ENCODE results near the gene TMA7B.

DNA sequence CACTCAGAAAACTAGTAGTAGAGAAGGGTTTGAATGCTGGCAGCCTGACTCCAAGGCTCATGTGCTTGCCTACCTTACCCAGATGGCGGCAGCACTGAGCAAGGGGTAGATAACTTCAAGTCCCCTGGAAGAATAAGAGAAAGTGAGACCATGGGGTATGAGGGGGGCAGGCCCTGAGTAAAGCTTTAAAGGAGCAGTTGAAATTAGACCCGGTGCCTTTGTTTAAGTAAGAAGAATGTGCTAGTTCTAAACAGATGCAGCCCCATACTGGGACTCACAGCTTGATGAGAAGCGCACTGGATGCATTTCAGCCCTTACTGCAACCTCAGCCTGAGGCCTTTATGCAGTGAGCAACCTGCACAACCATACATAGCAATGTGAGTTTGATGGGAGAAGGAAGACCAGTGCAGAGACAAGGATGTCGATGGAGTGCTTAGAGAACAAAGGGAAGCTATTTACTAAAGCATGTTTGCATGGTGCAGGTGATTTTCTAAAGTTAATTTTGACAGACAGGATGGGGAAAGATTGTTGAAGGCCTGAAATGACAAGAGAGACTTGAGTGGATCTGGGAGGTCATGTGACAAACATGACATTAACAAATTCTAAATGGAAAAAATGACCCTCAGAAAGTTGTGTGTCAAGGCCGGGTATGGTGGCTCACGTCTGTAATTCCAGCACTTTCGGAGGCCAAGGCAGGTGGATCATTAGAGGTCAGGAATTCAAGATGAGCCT is 27.1 kb upstream of the TMA7B start:
- TF ChIP-seq, protein P1, sequence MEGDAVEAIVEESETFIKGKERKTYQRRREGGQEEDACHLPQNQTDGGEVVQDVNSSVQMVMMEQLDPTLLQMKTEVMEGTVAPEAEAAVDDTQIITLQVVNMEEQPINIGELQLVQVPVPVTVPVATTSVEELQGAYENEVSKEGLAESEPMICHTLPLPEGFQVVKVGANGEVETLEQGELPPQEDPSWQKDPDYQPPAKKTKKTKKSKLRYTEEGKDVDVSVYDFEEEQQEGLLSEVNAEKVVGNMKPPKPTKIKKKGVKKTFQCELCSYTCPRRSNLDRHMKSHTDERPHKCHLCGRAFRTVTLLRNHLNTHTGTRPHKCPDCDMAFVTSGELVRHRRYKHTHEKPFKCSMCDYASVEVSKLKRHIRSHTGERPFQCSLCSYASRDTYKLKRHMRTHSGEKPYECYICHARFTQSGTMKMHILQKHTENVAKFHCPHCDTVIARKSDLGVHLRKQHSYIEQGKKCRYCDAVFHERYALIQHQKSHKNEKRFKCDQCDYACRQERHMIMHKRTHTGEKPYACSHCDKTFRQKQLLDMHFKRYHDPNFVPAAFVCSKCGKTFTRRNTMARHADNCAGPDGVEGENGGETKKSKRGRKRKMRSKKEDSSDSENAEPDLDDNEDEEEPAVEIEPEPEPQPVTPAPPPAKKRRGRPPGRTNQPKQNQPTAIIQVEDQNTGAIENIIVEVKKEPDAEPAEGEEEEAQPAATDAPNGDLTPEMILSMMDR (IDR thresholded peaks at IDR 0.05; ENCODE audit: low read depth, low read length, poor library complexity, severe bottlenecking), result peak; percentile 78
- no peak for TF ChIP-seq EZH2phosphoT487 (IDR thresholded peaks at IDR 0.05; ENCODE audit: borderline replicate concordance, low read length)
